Panc1 (cell line): Measurements from ENCODE around the gene GPR137B. TPM values are rescaled to one million over a fixed set of nuclear protein-coding genes. Genes with fewer than 3 reads are reported as not detected.

ENCODE experiments used
- ATAC-seq: fragments of 200-7000 bp; cut with Tn5 transposase; 2 replicates; pipeline ENCODE4 v1.9.1; 2020; ENCODE audit warnings: mild to moderate bottlenecking, moderate library complexity
- BruUV-seq: library from RNA; stranded (reverse); fragments of 400-500 nt; replicated peaks from 2 replicates; lab custom pipeline; 2021; lab: Mats Ljungman, UMichigan
- CTCF ChIA-PET: fragments of 300-600 bp; sonication (Branson Sonifier 250); formaldehyde crosslinking; loops from one replicate; lab custom pipeline; 2022; ENCODE audit warnings: antibody characterized with exemption; lab: Charles Lee
- POLR2A ChIA-PET: fragments of 300-600 bp; sonication (Branson Sonifier 250); formaldehyde crosslinking; loops from one replicate; lab custom pipeline; 2022; ENCODE audit warnings: antibody characterized with exemption; lab: Charles Lee
- DNase-seq: peaks from one replicate; pipeline ENCODE4 v3.0.0-alpha.2; 2010; ENCODE audit warnings: low read depth, low spot score
- H3K27ac ChIP-seq: 2 replicates; pipeline ENCODE4 v1.5.1; 2011; ENCODE audit warnings: mild to moderate bottlenecking, low read length, inconsistent platforms
- H3K27me3 ChIP-seq: fragments of 200-500 bp; sonication (Bioruptor generic); 2 replicates; pipeline ENCODE4 v1.6.0; 2014; ENCODE audit warnings: low read length, inconsistent platforms; ENCODE audit not compliant: control insufficient read depth, insufficient read depth
- H3K36me3 ChIP-seq: fragments of 200-500 bp; sonication (Bioruptor generic); 2 replicates; pipeline ENCODE4 v1.5.1; 2014; ENCODE audit warnings: inconsistent platforms, mild to moderate bottlenecking, low read length, moderate library complexity; ENCODE audit not compliant: control insufficient read depth, insufficient read depth
- H3K4me1 ChIP-seq: 2 replicates; pipeline ENCODE4 v1.5.1; 2011; ENCODE audit warnings: inconsistent platforms, mild to moderate bottlenecking, low read length, moderate library complexity; ENCODE audit not compliant: control insufficient read depth, insufficient read depth
- H3K4me3 ChIP-seq, 2 experiments: 2 replicates each; pipeline ENCODE4 v1.5.1; 2011 to 2012; ENCODE audit warnings: low read depth in 2 of 2, low read length in 2 of 2, mild to moderate bottlenecking in 2 of 2, inconsistent platforms in 1 of 2, moderate library complexity in 1 of 2
- H3K9me3 ChIP-seq: fragments of 200-500 bp; sonication (Bioruptor generic); 2 replicates; pipeline ENCODE4 v1.5.1; 2014; ENCODE audit warnings: low read depth, mild to moderate bottlenecking, inconsistent platforms, low read length, moderate library complexity; ENCODE audit not compliant: control insufficient read depth, insufficient read depth
- POLR2AphosphoS5 ChIP-seq: IDR thresholded peaks from 2 replicates; pipeline ENCODE4 v1.6.1; 2012; ENCODE audit warnings: mild to moderate bottlenecking, low read depth, low read length, moderate library complexity
- SIN3A ChIP-seq: IDR thresholded peaks from 2 replicates; pipeline ENCODE4 v1.6.1; 2012; ENCODE audit warnings: low read depth, mild to moderate bottlenecking, low read length, moderate library complexity, borderline replicate concordance; ENCODE audit not compliant: insufficient read depth
- TCF7L2 ChIP-seq: IDR thresholded peaks from 2 replicates; pipeline ENCODE4 v1.6.1; 2011; ENCODE audit warnings: mild to moderate bottlenecking, low read depth, low read length, inconsistent platforms
- in situ Hi-C: cut with HindIII; loops from 2 replicates; pipeline ENCODE4 v1.10.0; 2016; ENCODE audit warnings: low sequenced_read_pairs, low pct_unique_long_range_greater_than_20kb
- intact Hi-C: fragments of 100-400 bp; cut with micrococcal nuclease; formaldehyde crosslinking; loops from one replicate; pipeline ENCODE4 v1.10.0; 2022; ENCODE audit not compliant: unreplicated experiment
- total RNA-seq: library from RNA; stranded (reverse); gene quantifications from one replicate; pipeline ENCODE4 v1.2.1, GENCODE V29; 2021; ENCODE audit not compliant: unreplicated experiment
- TF ChIP-seq, protein P1 (sequence below), 2 experiments: IDR thresholded peaks; 2 replicates each; pipeline ENCODE4 v1.6.1; 2011 to 2012; ENCODE audit warnings: low read depth in 2 of 2, control low read depth in 1 of 2, low read length in 1 of 2, mild to moderate bottlenecking in 1 of 2, moderate library complexity in 1 of 2; ENCODE audit not compliant: insufficient read depth in 1 of 2
- TF ChIP-seq, protein P2 (sequence below): fragments of 450-650 bp; IDR thresholded peaks from 2 replicates; pipeline ENCODE4 v1.5.1; 2017; ENCODE audit warnings: mild to moderate bottlenecking

GPR137B gene
- total RNA-seq, 1 experiment from 2014 or later = 25.3 TPM

DNA sequence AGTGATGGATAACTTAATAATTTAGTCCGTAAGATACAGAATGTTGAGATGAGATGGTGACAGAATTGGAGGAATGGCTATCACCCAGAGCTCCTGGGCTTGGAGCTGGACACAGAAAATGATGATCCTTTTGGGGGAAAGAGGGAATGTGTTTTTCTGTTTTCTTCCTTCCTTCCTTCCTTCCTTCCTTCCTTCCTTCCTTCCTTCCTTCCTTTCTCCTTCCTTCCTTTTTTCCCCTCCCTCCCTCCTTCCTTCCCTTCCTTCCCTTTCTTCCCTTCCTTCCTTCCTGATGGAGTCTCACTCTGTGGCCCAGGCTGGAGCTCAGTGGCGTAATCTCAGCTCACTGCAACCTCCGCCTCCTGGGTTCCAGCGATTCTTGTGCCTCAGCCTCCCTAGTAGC lies 2.8 kb upstream of the GPR137B start:
- Histone ChIP-seq H3K27ac (no peak overlapping the region), H3K36me3 (no peaks in the 10 kb centered on the region; the same call in 1 of the 2 replicates), H3K4me1 (peaks cover 16% of the 10 kb centered on the region), H3K9me3 (no peaks in the 10 kb centered on the region), H3K4me3 (no peak overlapping the region), H3K27me3 (peaks cover 11% of the 10 kb centered on the region)
- DNase-seq (no peak), ATAC-seq (no peak)
- intact Hi-C loops = no loop called here
- TF ChIP-seq, protein P1, sequence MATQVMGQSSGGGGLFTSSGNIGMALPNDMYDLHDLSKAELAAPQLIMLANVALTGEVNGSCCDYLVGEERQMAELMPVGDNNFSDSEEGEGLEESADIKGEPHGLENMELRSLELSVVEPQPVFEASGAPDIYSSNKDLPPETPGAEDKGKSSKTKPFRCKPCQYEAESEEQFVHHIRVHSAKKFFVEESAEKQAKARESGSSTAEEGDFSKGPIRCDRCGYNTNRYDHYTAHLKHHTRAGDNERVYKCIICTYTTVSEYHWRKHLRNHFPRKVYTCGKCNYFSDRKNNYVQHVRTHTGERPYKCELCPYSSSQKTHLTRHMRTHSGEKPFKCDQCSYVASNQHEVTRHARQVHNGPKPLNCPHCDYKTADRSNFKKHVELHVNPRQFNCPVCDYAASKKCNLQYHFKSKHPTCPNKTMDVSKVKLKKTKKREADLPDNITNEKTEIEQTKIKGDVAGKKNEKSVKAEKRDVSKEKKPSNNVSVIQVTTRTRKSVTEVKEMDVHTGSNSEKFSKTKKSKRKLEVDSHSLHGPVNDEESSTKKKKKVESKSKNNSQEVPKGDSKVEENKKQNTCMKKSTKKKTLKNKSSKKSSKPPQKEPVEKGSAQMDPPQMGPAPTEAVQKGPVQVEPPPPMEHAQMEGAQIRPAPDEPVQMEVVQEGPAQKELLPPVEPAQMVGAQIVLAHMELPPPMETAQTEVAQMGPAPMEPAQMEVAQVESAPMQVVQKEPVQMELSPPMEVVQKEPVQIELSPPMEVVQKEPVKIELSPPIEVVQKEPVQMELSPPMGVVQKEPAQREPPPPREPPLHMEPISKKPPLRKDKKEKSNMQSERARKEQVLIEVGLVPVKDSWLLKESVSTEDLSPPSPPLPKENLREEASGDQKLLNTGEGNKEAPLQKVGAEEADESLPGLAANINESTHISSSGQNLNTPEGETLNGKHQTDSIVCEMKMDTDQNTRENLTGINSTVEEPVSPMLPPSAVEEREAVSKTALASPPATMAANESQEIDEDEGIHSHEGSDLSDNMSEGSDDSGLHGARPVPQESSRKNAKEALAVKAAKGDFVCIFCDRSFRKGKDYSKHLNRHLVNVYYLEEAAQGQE (IDR thresholded peaks at IDR 0.05; ENCODE audit: insufficient read depth in 1 of 2, low read depth in 2 of 2, low read length in 1 of 2) = no peak
- TF ChIP-seq SIN3A = no peak
- TF ChIP-seq, protein P2, sequence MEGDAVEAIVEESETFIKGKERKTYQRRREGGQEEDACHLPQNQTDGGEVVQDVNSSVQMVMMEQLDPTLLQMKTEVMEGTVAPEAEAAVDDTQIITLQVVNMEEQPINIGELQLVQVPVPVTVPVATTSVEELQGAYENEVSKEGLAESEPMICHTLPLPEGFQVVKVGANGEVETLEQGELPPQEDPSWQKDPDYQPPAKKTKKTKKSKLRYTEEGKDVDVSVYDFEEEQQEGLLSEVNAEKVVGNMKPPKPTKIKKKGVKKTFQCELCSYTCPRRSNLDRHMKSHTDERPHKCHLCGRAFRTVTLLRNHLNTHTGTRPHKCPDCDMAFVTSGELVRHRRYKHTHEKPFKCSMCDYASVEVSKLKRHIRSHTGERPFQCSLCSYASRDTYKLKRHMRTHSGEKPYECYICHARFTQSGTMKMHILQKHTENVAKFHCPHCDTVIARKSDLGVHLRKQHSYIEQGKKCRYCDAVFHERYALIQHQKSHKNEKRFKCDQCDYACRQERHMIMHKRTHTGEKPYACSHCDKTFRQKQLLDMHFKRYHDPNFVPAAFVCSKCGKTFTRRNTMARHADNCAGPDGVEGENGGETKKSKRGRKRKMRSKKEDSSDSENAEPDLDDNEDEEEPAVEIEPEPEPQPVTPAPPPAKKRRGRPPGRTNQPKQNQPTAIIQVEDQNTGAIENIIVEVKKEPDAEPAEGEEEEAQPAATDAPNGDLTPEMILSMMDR = no peak
- no peak for TF ChIP-seq POLR2AphosphoS5
- no peak for TF ChIP-seq TCF7L2
- in situ Hi-C loops = no loop called here
- ChIA-PET POLR2A (interaction anchor here (0.5 kb wide), 1 partner anchor 27 kb away, joined by 3 read pairs; no protein-coding TSS in a partner anchor), CTCF (no interaction called here)
- no TSS peak for BruUV-seq

DNA sequence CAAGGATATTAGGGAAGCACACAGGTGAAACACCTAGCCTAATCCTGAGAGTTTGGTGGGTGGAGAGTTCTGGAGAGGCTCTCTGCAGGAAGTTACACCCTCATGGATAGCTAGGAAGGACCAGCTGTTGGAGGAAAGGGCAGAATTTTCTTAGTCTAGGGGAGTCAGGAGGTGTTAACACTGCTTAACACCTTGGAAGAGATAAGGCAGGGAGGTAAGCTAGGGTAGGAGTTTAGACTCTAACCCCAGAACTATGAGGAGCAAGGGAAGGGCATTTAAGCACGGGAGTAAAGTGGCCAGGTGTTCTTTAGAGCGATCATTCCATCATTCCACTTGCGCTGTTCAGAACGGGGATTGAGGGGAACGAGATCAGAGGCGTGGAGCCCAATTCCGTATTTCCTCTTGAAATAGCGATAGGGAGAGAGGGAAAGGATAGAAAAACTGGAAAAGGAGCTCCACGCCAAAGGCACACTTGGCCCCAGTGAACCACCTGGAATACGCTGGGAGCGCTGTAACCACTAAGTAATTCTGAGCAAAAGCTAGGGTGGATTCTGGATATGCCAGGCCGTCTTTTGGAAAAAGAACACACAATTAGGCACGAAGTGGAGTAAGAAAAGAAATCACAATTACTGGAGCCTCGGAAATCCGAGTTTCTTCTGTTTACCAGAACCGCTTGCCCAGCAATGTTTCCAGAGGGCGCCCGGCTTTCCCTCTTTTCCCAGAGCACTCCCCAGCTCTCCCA lies 1.5 kb upstream of the GPR137B start:
- POLR2A ChIA-PET = no interaction called here
- Histone ChIP-seq H3K9me3 (no peaks in the 10 kb centered on the region), H3K27me3 (peaks cover 11% of the 10 kb centered on the region), H3K27ac (peak overlapping the region; percentile 54), H3K36me3 (no peaks in the 10 kb centered on the region; the same call in 1 of the 2 replicates), H3K4me1 (peaks cover 23% of the 10 kb centered on the region), H3K4me3 (peak overlapping the region; percentile 78 to 81)
- TF ChIP-seq, protein P1 (IDR thresholded peaks at IDR 0.05; ENCODE audit: insufficient read depth in 1 of 2, low read depth in 2 of 2, low read length in 1 of 2) = no peak
- TF ChIP-seq POLR2AphosphoS5 = no peak
- no peak for TF ChIP-seq TCF7L2
- TF ChIP-seq, protein P2 = no peak
- TF ChIP-seq SIN3A = no peak
- CTCF ChIA-PET = interaction anchor here (0.6 kb wide), 1 partner anchor 144 kb away, joined by 5 read pairs; no protein-coding TSS in a partner anchor
- BruUV-seq = no TSS peak
- DNase-seq = no peak
- in situ Hi-C loops (no loop called here), intact Hi-C loops (no loop called here)
- peak; percentile 17 for ATAC-seq
